Measurements from ENCODE around the gene COL27A1.
"Not testable (repeated sequence)": the region's sequence is repeated elsewhere in the genome, so short reads cannot be mapped to it uniquely, and the experiment has no call there.

COL27A1 gene

DNA sequence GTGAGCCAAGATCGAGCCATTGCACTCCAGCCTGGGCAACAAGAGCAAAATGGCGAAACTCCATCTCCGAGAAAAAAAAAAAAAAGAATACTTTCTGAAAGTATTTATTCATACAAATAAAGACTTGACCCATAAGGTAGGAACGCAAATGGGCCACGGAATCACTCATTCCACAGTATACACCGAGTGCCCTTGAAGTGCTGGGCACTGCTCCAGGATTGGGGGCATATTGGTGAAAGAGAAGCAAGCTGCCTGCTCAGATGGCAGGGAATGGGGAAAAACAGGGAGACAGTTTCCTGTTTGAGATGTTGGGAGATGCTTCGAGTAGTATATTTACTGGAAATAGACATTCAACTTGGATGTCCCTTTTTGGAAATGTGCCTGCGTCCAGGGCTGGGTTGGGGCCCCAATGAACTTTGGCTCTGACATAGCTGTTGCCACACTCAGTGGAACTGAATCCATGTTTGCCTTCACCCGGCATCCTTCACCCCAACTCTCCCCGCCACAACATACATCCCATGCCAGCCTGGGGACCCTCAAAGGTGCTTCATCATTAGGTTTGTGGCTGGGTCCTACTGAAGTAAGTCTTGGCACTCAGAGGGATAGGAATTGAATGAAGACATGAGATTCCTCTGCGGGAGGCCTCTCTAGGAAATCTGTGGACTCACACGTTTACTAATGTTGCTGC, 173.7 kb downstream of the COL27A1 start:
- not testable (repeated sequence) for DNase-seq

- DNase-seq, result not testable (repeated sequence)
Measured at GRCh38 chr9:114329625-114330022, 174.3 kb downstream of the COL27A1 start, which contains the start of gene ORM2. TSS of gene ORM2 (plus strand) at chr9:114329869. CDS start at chr9:114329905, 36 bp downstream.

DNA sequence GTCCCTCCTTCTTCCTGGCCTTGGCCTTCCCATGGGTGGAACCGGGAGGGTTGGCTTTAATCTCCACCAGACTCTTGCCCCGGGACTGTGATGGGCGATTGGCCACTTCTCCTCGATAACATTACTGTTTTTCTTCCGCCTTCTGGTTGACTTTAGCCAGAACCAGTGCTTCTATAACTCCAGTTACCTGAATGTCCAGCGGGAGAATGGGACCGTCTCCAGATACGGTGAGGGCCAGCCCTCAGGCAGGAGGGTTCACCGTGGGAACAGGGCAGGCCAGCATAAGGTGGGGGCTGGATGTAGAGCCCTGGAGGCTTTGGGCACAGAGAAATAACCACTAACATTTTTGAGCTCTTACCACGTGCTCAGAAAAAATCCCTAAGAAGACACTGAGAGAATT, 175.3 kb downstream of the COL27A1 start:
- DNase-seq, result no peak

DNA sequence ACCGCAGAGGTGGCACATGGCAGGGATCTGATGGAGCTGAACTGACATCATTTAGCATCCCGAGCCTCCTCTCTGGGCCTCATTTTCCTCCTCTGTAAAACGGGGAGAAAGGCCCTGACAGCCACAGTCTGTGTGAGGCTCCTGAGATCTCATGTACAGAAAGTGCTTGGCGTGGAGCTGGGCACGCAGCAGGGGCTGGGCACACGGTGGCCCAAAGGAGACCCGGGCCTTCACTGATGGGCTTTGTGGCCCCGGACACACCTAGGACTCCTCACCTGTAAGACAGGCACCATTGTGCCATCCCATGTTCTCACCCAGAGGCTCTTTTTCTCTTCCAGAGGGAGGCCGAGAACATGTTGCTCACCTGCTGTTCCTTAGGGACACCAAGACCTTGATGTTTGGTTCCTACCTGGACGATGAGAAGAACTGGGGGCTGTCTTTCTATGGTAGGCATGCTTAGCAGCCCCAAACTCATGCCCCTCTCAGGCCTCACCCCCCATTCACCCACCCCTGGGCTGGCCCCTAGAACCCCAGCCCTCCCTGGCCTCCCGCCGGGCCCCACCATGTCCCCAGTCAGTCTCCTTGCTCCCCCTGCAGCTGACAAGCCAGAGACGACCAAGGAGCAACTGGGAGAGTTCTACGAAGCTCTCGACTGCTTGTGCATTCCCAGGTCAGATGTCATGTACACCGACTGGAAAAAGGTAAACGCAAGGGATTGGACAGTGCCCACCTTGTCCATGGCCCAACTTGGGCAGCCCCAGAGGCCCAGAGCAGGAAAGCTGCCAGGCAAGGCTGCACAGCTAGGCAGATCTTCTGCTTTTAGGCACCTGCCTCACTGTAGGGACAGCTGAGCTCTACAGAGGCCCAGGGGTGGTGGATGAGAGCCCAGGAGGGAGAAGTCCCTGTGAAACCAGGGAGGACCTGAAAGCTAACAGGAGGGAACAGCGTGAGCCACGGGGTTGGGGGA, 176.2 kb downstream of the COL27A1 start:
- DNase-seq, result not testable (repeated sequence)

DNA sequence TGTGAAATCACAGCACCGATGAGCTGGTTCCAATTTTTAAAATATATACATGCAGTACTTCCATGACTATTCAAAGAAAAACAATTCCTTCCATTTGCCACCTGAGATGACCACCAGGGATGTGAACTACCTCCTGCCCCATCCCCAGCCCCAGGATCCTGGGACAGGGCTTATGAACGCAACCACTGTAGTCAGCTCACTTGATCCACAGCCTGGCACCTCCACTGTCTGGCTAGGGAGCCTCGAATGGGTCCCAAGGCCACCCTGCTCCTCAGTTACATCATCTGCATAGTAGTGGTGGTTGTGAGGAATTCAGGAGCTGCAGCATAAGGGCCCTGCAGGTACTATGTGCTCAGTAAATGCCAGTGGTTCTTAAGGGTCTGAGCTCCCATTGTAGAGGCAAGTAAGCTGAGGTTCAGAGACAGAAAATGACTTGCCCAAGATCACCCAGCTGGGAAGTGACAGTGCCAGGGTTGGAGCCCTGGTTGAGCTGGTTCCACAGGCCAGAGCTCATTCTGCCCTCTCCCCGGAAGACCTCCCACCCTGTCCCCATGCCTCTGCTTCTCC, 177.2 kb downstream of the COL27A1 start:
- not testable (repeated sequence) for DNase-seq

DNA sequence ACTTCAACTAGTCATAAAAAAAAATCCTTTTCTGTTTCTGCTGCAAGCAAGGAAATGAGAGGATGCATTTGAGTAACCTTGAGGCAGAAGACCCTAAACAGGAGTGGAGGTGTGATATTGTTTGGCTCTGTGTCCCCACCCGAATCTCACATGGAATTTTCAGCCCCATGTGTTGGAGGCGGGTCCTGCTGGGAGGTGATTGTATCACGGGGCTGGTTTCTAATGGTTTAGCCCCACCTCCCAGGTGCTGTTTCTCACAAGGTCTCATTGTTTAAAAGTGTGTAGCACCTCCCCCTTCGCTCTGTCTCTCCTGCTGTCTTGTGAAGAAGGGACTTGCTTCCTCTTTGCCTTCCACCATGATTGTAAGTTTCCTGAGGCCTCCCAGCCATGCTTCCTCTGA, 178.4 kb downstream of the COL27A1 start:
- not testable (repeated sequence) for DNase-seq

DNA sequence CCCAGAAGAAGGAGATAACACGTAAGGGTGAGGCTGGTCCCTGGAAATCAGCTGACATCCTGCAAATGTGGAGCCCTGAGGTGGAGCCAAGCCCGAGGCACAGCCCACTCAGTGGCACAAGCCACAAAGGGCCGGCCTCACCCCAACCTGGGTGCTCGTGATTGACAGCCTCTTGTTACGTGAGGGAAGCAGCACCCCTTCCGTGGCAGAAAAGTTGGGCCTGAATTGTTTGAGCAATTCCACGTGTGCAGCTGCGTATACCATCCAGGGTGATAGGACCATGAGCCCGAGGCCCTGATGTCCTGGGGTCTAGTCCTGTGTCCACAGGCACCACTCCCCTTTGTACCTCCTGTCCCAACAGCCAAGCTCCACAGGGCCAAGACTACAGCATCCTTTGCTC, 179.2 kb downstream of the COL27A1 start:
- no peak for DNase-seq

DNA sequence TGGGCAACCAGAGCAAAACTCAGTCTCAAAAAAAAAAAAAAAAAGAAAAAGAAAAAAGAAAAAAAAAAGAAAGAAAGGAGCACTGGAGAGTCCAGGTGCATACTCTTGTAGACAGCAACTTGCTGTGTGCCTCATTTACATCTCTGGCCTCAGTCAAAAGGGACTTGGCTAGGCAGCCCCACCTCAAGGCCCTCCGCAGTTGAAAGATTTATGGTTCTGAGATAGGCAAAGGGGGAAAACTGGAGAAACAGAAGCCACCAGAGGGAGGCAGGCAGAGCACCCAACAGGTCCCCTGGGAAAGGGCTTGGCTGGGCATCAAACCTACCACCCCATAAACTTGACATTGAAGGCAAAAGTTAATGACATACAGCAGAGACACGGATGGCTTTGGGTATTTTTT, 180.4 kb downstream of the COL27A1 start:
- no peak for DNase-seq

DNA sequence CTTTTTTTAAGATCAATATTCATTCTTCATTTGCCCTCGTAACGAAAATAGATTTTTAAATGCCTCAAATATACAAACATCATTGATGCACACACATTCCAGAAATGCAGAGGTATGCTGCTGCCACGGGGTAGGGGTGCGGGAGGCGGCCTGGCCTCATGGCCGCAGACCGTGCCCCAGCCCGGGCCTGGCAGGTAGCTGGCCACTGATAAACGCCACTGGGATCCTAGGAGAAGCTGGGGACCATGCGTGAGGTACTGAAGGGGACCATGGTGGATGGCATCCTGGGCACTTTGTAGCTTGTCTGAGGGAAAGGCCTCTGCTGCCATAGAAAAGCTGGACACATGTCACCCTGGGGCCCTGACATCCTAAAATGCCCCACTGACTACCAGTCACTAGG, 180.8 kb downstream of the COL27A1 start:
- no peak for DNase-seq

DNA sequence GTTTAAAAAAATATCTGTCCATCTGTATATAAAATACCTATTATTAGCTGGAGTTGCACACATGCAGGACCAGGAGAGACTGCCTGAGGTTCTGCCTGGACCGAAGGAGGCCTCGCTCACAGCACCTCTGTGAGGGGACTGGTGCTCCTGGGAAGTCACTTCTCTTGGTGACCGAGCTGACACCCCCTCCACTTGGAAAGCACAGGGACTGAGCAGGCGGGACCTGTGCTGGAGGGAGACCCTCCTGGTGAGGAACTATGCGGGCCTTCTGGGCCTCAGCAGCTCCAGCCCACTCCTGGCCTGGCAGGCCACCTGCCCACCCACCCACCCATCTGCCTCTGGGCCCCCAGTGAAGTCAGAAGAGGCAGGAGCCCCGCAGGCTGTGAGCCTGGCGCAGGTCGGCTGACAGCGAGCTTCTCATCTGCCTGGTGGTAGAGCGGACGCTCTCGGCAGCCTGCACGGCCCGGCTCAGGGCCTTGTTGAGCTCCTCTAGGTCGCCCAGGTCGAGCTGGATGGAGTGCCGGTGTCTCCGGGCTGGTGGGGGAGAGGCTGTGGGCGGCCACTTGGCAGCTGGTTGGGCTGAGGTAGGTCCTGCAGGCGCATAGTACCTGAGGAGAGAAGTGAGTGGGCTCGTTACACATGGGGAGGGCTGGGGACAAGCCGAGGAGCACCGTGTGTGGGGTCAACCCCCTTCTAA, 181.5 kb downstream of the COL27A1 start:
- no peak for DNase-seq

GRCh38 chr9:114338187-114338586, 182.8 kb downstream of the COL27A1 start:
- DNase-seq, result no peak

DNA sequence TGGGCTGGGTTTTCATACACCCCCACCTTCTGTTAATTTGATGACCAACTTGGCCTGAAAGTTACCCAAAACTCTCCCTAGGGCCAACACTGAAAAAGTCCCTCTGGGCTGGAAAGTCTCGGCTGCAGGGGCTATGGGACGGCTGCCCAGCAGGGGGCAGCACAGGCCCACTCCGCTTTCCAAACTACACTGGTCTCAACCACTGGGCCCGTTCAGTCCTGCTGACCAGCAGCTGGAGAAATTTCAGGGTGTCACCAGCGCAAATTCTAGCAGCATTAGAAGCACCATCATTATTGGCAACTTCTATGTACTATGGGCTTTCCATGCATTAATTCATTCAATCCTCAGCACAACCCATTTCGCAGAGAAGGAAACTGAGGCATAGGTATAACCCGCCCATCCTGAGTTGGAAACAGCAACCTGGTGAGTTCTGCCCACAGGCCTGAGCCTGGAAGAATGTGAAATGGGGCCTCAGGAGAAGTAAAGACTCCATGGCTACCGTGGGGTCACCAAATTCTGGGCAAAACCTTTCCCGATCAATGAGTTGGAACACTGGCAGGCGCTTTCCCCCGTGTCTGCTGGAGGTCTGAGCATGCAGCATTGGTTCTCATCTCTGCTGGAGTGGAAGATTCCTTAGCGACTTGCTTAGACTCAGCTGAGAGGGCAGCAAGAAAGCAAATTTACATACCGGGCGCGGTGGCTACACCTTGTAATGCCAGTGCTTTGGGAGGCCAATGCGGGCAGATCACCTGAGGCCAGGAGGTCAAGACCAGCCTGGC, 184.0 kb downstream of the COL27A1 start:
- DNase-seq, result peak in 1 of 2 donors; percentile 13

DNA sequence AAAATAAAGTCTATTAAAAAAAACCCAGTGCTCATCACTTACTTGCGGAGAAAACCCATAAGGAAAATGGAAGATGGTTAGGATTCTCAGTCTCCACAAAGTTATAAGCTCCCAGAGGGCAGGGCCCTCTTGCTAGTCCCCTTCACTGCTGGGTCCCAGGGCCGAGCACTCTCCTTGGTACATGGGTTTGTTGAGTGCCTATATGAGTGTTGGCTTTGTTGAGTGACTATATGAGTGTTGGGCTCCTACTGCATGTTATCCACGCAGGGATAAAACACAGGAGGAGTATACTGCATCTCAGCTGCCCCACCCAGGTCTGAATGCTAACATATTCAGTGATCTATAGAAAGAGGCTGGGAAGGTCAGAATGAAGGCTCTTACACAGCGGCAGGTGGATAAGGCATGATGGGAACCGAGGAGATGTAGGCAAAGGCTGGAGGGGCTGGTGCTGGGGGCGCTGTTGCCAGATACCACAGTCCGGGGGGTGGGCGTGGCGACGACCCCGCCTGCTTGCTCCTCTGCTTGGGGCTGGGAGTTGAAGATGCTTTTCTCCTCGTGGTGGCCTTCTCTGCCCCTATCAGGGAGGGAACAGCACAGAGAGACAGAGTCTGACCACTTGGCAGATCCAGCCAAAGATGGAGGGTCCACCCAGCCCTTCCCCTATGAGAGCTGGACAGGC, 186.0 kb downstream of the COL27A1 start:
- no peak for DNase-seq

DNA sequence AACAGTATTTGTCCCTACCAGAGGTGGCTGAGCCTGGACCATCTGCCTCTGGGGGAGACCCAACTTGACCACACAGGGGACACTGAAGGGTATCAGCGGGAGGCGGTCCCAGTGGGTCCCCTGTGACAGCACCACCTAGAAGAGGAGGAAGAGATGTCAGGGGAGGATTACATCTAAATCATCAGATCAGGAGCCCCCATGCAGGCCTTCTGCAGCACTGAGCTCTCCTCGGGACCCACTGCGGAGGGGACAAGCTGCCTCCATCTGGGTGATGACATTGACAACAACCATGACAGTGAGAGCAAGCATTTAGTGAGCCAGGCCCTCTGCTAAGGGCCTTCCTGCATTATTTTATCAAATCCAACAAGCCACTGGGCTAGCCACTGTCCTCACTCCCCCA, 186.7 kb downstream of the COL27A1 start:
- DNase-seq, result no peak

- no peak for DNase-seq
Measured at GRCh38 chr9:114342755-114343440, 187.6 kb downstream of the COL27A1 start.

DNA sequence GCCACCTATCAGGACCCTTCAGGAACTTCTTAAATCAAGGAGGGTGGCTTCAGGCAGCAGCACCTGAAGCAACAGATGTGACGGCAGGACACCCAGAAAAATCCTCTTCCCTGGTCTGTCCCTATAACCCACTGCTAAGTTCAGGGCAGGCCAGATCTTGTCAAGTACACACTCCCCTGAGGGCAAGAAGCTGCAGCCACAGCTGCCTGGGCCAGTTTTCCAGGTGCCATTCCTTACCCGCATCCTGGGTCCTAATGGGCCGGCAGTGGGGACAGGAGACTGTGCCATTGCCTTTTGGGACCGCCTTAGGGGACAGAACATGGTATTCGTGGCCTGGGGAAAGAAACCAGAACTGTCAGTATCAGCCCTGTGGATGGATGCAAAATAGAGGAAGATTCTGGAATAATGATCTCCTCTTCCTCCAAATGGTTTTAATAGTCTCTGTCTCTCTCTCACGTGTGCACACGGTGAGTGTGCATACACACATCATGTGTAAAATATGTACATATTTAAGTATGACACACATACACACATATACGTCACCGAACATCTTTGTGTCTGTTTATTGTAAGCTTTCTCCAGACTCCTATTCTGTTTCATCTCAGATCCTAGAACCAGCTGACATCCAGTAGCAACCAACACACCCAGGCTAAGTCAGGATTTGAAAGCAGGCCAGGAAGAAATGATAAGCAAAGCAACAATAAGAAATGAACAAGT, 188.3 kb downstream of the COL27A1 start:
- DNase-seq, result no peak

- no peak for DNase-seq
Measured at GRCh38 chr9:114344188-114344566, 188.8 kb downstream of the COL27A1 start.

GRCh38 chr9:114344692-114345091, 189.4 kb downstream of the COL27A1 start:
- no peak for DNase-seq

DNA sequence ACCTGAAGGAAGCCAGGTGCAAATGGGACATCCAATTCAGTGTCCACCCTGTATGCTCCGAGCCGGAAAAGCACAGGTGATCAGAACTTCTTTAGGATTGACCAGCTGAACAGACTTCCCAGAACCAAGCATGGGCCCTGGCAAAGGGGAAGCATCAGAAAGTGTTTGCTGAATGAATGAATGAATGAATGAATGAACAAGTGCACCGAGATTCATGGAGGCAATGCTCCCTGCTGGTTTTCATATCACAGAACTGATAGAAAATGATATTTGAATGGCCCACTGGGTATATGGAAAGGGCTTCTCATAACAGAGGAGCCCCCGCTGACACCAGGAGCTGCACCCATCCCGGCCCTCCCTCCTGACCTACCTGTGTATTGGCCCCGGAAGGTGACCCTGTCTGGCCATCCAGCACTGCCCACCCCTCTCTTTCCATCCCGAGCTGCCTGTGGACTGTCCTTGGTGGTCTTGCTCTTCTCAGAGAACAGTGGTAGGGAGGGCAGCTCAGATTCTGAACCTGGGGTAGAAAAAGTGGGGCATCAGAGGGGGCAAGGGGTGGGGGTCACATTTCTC, 190.2 kb downstream of the COL27A1 start:
- DNase-seq, result no peak

- DNase-seq, result no peak
Measured at GRCh38 chr9:114346146-114346545, 190.8 kb downstream of the COL27A1 start.

Data from bone marrow (tissue), 2 donors.